SK-N-MC (cell line): ENCODE results near the gene TNFAIP2.

Experiments used
- EZH2 ChIP-seq: fragments of 200-600 bp; sonication (generic); IDR thresholded peaks from one replicate; pipeline ENCODE4 v1.6.1; 2017; ENCODE audit warnings: antibody characterized with exemption
- POLR2AphosphoS5 ChIP-seq: IDR thresholded peaks from 2 replicates; pipeline ENCODE4 v1.6.1; 2012; ENCODE audit warnings: mild to moderate bottlenecking, low read depth, low read length, borderline replicate concordance

- TF ChIP-seq EZH2 = no peak
- TF ChIP-seq POLR2AphosphoS5 = no peak
These were observed 4.1 kb downstream of the TNFAIP2 start for GRCh38 chr14:103127356-103127755.
